Adrenal gland (tissue), 12 donors: ENCODE data around the gene ZIC4. TPM values are rescaled to one million over a fixed set of nuclear protein-coding genes. Genes with fewer than 3 reads are reported as not detected.

Experiments
- DNase-seq, 7 donors: peaks; one replicate each; pipeline ENCODE4 v3.0.0-alpha.2; 2019 to 2020
- H3K27ac ChIP-seq, 5 donors: fragments of 200-600 bp; sonication (generic) in 4 of 5; 1 replicate in 3 of 5; 2 replicates in 2 of 5; pipeline versions ENCODE4 v1.5.1 to v1.8.0; 2016 to 2020; ENCODE audit warnings: mild to moderate bottlenecking in 1 of 5
- H3K27me3 ChIP-seq: fragments of 200-600 bp; 2 replicates; pipeline ENCODE4 v1.8.0; 2021
- H3K36me3 ChIP-seq, 2 donors: fragments of 200-600 bp; replicated peaks in 1 of 2; 1 replicate in 1 of 2; 2 replicates in 1 of 2; pipeline versions ENCODE4 v1.5.1 to v1.8.0; 2018 to 2022
- H3K4me1 ChIP-seq, 2 donors: fragments of 200-600 bp; replicated peaks in 1 of 2; 1 replicate in 1 of 2; 2 replicates in 1 of 2; pipeline versions ENCODE4 v1.5.1 to v1.8.0; 2018 to 2021
- H3K4me3 ChIP-seq, 4 donors: fragments of 200-600 bp; sonication (generic) in 3 of 4; one replicate each; pipeline ENCODE4 v1.5.1; 2016 to 2018
- H3K9me3 ChIP-seq, 3 donors: fragments of 200-600 bp; sonication (generic) in 1 of 3; replicated peaks in 1 of 3; 1 replicate in 2 of 3; 2 replicates in 1 of 3; pipeline versions ENCODE4 v1.5.1 to v1.8.0; 2016 to 2021
- CTCF ChIP-seq, 6 experiments: fragments of 450-650 bp in 4 of 6; fragments of 200-600 bp in 2 of 6; sonication (generic) in 1 of 6; IDR thresholded peaks; 1 replicate in 5 of 6; 2 replicates in 1 of 6; pipeline versions ENCODE4 v1.5.1 to v1.8.0; 2016 to 2021; ENCODE audit warnings: antibody characterized with exemption in 6 of 6, mild to moderate bottlenecking in 2 of 6, moderate library complexity in 1 of 6
- POLR2A ChIP-seq, 2 donors: fragments of 450-650 bp; IDR thresholded peaks; one replicate each; pipeline ENCODE4 v1.6.1; 2017; ENCODE audit warnings: antibody characterized with exemption in 2 of 2, mild to moderate bottlenecking in 2 of 2, moderate library complexity in 1 of 2
- WGBS, 4 donors: extraction: QIAGEN DNeasy Blood & Tissue Kit in 2 of 4; methylation state at CpG; one replicate each; pipeline versions ENCODE4 v1.1.5 to v1.1.7; 2013 to 2017; 5-methylcytosine and 5-hydroxymethylcytosine counted together
- intact Hi-C, 2 donors: fragments of 100-400 bp; cut with DNase I; formaldehyde crosslinking; loops; one replicate each; pipeline versions ENCODE4 v1.14.1 to v1.15.0; 2022 to 2023
- polyA plus RNA-seq, 3 donors: library from polyadenylated mRNA; stranded (reverse); fragments of 200-250 nt in 2 of 3; fragments of 350-450 nt in 1 of 3; fragmentation: Illumina TruSeq in 1 of 3; extraction: RNeasy Lipid Tissue Mini Kit (QIAGEN cat#74804) in 1 of 3; gene quantifications; one replicate each; pipeline ENCODE4 v1.2.3, GENCODE V29; 2013 to 2014
- total RNA-seq, 9 donors: library from RNA; depleted of rRNA in 4 of 9; stranded (reverse); fragments of >200 nt in 4 of 9; fragments of 120-200 nt in 1 of 9; fragmentation: NEBNext Ultra II Directional in 1 of 9; extraction: Animal tissue kit (Norgen Biotek cat#: 25700) in 1 of 9; gene quantifications; one replicate each; pipeline versions ENCODE4 v1.1.0 to v1.2.4, GENCODE V29; 2013 to 2023
- donor health status: healthy with polysubstance abuse.
- donor health status: Bipolar disorder and iron deficiency.
- donor health status: DM: yes; HTN: yes; CAD: no.
- donor health status: DM: no; HTN: no; CAD: no.
- donor health status: DM: no; HTN: no; CAD: no.
- donor health status: DM: yes; HTN: yes; CAD: no.

The ZIC4 gene
- total and polyA plus RNA-seq, 12 donors: 0.07 TPM; not detected in 11

GRCh38 chr3:147390589-147391569 is 15.5 kb downstream of the ZIC4 start:
- no peak overlapping the region for H3K4me3 ChIP-seq
- no peaks in the 10 kb centered on the region for H3K9me3 ChIP-seq
- WGBS, 4 donors: 6 to 10% (median 7%) methylated on average over 22 to 77 of the region's 77 CpGs
- intact Hi-C loops: no loop called here
- no peak for DNase-seq
- TF ChIP-seq POLR2A (IDR thresholded peaks at IDR 0.05) (no peak), CTCF (IDR thresholded peaks at IDR 0.05) (no peak)
- peaks cover 92% of the 10 kb centered on the region for H3K27me3 ChIP-seq
- H3K36me3 ChIP-seq: no peaks in the 10 kb centered on the region
- peaks cover 0 to 7% of the 10 kb centered on the region in 2 donors for H3K4me1 ChIP-seq
- H3K27ac ChIP-seq: no peak overlapping the region

GRCh38 chr3:147389717-147390116 is 16.6 kb downstream of the ZIC4 start:
- Histone ChIP-seq H3K4me1 (peaks cover 0 to 7% of the 10 kb centered on the region in 2 donors), H3K36me3 (no peaks in the 10 kb centered on the region), H3K4me3 (no peak overlapping the region), H3K27ac (no peak overlapping the region), H3K9me3 (no peaks in the 10 kb centered on the region), H3K27me3 (peaks cover 90% of the 10 kb centered on the region)
- no peak for DNase-seq
- 4 to 6% (median 5%) methylated on average over 9 to 12 of the region's 12 CpGs for WGBS, 4 donors
- intact Hi-C loops: no loop called here
- TF ChIP-seq POLR2A (IDR thresholded peaks at IDR 0.05) (no peak), CTCF (IDR thresholded peaks at IDR 0.05) (no peak)

- no peak for TF ChIP-seq CTCF (IDR thresholded peaks at IDR 0.05)
- no peak for TF ChIP-seq POLR2A (IDR thresholded peaks at IDR 0.05)
- H3K27me3 ChIP-seq: peaks cover 92% of the 10 kb centered on the region
- no peaks in the 10 kb centered on the region for H3K9me3 ChIP-seq
- no peak overlapping the region for H3K4me3 ChIP-seq
- intact Hi-C loops: no loop called here
- 8 to 13% (median 11%) methylated on average over 25 of the region's 25 CpGs for WGBS, 4 donors
- no peaks in the 10 kb centered on the region for H3K36me3 ChIP-seq
- H3K4me1 ChIP-seq: peaks cover 0 to 7% of the 10 kb centered on the region in 2 donors
- H3K27ac ChIP-seq: no peak overlapping the region
- DNase-seq: no peak
These were observed 17.4 kb downstream of the ZIC4 start for GRCh38 chr3:147388700-147389580.
